HG02623 (cell line): Measurements from ENCODE around the gene KCNK10.

Source experiments
- ATAC-seq: cut with Tn5 transposase; IDR thresholded peaks from one replicate; pipeline ENCODE4 v1.9.1; 2021; ENCODE audit warnings: moderate library complexity; ENCODE audit not compliant: unreplicated experiment

Gene KCNK10

DNA sequence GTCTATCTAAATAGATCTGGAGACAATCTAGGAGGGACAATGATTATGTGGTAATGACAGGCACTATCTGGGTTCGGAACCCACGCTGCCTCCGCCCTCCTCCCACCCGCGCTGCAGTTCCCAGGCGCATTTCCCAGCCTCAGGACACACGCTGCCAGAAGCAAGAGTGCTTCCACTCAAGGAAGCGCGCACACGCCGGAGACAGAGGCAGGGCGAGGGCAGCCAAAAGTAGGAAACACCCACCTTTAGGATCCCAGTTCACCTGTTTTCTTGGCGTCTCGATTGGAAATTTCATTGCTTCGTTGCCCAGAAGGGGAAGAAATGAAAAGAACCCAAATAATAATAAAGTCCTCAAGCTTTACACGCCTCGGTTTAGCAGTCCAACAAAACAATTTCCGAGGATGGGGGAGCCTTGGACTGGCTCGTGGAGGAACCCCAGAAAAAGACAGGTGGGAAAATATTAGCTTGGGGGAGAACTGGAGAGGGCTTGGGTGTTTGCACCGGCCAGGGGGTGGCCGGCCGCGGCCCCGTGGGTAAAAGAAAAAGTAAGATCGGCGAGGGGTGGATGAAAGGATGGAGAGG, 474 bp downstream of the KCNK10 start:
- no peak for ATAC-seq

DNA sequence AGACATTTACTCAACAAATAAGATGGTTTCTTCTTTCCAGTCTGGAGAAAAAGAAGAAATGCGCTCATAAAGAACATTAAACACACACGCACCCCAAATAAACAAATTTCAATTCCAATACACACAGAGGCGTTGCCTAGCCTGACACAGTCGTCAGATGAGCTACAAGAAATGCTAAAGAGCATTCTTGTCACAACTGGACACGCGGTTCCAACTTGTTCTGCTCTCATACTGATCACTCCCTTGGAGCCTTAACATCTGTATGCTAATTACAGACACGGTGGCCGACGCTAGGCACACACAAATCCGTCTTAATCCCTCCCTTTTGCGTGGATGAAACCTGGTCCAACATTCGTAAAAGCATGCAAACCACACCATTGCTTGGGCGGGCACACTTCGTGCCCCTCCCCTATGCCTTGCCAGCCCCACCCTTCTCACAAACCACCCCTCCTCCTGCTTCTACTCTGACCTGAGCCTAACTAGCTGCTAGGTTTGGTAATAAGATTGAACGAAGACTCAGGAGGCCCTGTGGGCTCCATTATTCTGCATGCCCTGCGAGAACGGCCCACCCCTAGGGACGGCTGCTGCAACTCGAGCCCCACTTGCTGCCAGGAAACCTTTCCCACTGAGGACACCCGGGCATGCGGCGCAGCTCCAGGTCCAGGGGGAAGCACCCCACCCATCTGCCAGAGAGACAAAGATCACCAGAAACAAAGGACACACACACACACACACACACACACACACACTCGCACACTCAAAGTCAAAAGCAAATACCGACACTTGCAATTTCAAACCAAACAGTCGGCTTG, 1.2 kb downstream of the KCNK10 start:
- no peak for ATAC-seq

DNA sequence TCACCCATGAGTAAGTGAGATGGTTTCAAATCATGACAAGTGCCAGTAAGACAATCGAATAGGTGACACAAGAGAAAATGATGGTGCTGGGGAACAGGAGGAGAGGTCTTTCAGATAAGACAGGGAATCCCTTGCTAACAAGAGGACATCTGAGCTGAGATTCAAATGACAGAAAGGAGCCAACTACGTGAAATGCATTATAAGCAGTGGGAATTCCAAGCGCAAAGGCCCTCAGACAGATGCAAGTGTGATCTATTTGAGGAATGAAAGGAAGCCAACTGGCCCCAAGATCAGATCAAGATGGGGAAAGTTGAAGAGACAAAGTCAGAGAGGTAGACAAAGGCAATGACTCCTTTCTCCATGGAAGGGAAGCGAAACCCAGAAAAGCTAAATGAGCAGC, 4.7 kb downstream of the KCNK10 start:
- no peak for ATAC-seq

DNA sequence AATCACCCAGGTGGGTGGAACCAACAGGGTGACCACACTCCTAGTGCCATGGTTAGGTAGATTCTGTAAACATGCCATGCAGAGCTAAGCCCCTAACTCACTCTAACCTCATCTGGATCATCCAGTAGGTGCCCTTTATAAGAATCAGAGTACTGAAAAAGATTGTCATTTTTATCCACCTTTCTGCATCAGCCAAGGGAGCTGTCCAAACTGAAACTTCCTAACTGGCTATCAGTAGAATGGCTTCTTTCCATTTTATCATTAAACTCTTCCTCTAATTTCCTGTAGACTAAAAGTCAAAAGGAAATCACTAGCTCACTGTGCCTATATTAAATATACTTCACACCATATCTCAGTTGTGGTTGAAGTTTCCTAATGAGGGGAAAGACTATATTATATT, 6.5 kb downstream of the KCNK10 start:
- ATAC-seq: no peak

DNA sequence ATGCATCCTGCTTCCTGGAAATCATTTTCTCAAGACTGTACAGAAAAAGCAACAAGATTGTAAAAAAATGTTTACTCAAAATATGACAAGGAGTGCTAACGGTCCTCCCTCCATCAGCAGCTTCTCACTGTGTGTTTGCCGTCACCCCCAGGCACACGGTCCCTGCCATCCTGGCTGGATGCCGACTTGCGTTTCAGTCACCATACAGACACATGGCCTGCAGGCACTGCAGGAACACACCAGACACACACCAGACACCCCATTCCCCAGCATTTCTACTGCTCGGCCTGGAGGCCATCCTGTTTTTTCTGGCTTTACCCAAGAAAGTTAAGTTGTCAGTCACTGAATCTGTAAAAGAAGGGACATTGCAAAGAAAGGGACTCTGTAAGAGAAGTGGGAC, 10.8 kb downstream of the KCNK10 start:
- ATAC-seq: no peak

DNA sequence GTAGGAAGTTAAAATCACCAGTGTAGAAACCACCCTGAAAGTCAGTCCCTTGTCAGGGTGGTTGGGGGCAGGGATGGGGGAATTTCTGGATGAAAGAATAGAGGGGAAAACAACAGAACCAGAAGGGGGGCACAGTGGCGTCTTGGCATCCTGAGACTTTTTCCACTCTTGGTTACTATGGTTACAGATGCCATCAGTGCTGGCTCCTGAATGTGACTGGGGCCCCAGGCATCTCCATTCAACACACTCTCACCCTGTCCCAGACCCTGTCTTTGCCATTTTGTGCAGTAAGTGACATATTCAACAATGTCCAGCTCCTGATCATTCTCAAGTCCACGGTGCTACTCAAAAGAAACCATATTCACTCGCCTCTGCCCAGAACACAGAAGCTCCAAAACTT, 11.3 kb downstream of the KCNK10 start:
- ATAC-seq: no peak

DNA sequence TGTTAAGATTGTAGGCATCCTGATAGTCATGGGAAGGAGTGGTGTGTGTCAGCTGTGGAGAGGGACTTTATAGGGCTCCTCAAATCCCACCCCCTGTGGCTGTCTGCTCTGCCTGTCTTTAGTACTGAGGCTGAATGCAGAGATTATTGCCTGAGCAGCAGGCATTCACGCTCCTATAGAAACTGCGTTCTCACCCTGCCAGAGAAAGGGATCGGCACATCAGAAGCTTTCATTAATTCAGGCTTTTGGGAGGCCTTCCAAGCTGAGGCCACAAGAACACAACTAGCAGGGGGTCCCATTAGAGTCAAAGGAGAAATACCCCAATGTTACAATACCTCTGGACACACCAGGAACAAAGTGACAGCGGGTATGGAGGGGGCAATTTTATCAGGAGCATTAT, 12.6 kb downstream of the KCNK10 start:
- ATAC-seq: no peak

DNA sequence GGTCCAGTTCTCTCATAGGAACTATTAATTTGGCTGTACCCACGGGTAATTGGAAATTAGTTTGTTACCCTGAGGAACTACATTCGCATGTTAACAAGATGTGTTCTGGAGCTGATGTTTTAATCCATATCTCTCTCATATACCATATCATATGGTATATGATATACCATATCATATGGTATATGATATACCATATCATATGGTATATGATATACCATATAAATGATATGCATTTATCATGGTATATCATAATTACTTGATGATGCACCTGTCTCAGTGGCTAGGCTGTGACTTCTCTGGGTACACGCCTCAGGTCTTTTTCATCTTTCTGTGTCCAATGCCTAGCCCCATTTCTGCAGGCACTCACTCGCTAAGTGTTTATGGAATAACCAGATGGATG, 13.0 kb downstream of the KCNK10 start:
- ATAC-seq: no peak

DNA sequence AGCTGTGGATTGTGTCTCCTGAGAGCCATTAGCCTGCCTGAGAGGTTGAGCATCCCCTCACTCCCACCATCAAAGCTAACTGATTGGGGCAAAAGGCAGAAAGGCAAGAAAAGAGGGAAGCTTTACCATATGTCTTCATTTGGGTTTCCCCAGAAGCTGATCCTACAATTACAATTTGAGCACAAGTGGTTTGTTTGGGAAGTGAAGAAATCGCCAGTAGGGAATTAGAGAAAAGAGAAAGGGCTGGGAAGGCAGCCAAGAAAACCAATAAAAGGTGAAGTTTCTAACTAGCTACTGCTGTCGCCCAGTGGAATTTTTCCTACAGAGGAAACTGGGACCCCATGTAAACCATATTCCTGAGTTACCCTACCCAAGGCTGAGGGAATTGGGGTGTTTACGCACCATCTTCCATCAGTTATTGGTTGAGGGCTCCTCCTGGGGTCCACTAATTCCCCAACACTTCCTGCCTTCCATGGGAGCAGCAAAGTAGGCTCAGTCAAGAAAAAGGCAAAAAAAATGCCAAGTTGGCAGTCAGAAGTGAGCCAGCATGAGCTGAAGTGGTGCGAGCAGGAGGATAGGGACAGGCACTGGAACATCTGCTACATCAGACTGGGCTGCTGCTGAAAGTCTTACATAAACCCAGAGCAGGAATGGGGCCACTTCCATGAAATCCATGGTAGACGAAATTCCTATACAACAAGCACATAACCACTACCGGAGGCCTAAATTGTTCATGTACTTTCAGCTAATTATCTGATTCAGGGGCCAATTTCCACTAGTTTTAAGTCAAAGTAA, 17.3 kb downstream of the KCNK10 start:
- ATAC-seq: no peak

DNA sequence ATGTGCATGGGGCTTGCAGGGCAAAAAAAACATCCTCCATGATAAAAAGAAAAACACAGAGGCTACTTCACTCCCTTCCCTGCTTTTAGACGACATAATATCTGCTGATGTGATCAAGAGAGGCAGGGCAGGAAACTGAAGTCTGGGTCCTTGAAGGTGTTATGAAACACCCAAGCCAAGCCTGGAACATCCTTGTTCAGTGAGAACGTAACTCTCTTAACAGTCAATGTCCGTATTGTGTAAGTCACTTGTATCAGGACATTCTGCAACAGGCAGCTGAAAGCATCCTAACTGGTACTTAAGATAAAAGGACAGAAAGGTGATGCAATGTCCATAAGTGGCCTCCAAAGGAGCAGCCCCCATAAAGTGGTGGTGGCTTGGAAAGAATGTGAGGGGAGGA, 20.0 kb downstream of the KCNK10 start:
- no peak for ATAC-seq

DNA sequence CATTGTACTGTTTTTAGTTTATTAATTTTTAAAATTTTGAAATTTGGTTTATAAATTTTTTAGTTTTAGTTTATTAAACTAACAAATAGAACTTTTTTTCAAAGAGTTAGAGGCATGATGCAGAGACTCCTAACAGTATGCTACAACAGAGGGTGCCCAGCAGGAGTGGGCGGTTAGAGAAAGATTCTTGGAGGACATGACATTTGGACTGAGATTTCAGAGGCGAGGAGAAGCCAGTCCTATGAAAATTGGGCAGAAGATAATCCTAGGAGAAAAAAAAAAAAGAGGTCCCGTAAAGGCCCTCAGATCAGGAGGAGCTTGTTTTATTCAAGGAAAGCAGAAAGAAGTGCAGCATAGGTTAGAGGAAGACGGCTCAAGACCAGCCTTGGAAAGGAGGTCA, 21.7 kb downstream of the KCNK10 start:
- ATAC-seq: no peak

DNA sequence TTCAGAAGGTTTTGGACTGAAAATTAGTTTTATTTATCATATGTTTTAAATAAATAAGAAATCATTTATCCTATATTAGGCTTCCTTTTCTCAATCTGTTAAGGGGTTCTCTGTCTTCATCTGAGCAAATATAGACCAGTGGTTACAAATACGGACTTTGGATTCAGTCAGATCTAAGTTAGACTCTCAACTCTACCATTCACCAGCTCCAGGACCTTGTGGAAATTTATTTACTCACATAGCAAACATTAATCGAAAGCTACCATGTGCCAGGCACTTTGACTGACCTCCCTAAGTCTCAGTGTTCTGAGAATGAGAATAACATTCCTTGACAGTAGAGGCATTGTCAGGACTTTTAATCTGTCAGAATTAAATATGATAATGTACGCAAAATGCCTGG, 22.3 kb downstream of the KCNK10 start:
- ATAC-seq: no peak

DNA sequence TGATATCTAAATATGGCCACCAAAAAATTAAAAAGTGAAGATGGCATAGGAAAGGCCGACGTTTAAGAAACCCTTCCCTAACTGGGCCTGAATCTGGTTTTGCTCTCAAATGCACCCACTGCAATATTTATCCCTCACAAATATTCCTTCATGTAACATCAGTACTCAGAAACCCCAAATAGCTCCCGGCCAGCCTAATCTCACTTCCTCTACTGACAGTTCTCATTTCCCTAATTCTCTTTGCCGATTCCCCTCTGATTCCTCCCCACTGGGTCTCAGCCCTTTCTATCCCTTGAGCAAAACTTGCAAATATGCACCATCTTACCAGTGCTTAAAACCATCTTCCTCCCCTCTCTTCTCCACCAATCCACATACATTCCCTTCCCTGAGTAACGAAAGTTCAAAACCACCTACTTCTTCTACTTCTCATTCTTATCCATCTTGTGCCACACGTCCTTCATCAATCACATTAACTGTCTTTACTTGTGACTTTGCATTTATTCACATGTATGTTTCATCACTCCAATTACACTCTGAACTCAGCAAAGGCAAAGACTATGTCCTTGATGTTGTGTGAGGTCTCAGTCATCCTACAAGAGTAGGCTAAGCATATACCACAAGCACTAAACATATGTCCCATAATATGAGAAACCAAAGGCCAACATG, 23.1 kb downstream of the KCNK10 start:
- ATAC-seq: no peak

DNA sequence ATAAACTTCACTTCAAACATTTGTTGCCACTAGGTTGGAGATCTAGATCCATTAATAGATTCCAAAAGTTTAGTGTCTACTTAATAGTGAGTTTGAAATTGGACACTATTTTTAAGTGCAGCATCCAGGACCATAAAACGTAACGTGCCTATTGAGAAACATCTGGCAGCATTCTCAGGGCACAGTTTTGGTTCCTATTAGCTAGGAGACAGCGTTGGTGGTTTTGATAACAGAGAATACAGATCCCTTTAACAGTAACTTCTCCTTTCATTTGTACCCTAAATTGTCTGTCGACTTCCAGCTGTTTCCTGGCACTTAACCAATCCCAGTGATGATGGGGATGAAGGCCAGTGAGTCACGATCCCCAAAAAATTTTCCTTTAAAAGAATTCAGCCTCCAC, 25.8 kb downstream of the KCNK10 start:
- ATAC-seq: no peak

DNA sequence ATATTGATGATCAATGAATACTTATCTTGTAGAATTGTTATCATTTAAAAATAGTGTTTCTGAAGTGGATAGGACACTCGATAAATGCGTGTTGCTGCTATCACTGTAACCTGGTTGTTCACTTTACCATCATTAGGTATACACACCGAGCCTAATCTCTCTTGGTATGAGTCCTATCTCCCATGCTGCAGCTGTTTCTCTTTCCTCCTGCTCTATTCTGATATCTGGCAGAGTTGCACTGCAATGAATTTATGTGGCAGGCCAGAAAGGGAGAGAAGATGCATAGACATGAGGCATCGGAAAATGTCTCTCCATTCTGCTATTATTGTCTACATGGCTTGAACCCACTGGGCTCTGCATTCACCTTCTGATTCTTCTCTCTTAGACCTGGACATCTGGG, 26.7 kb downstream of the KCNK10 start:
- ATAC-seq: no peak

DNA sequence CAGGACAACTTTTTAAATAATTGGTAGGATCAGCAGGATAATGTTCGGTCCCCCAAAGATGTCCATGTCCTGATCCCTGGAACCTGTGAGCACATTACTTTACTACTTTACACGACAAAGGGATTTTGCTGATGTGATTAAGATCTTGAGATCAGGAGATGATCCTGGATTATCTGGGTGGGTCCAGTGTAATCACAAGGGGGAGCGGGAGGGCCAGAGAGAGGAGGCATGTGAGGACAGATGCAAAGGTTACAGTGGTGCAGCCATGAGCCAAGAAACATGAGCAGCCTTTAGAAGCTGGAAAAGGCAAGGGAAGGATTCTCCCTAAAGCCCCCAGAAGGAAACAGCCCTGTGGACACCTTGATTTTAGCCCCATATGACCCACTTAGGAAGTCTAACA, 33.1 kb downstream of the KCNK10 start:
- ATAC-seq: no peak

DNA sequence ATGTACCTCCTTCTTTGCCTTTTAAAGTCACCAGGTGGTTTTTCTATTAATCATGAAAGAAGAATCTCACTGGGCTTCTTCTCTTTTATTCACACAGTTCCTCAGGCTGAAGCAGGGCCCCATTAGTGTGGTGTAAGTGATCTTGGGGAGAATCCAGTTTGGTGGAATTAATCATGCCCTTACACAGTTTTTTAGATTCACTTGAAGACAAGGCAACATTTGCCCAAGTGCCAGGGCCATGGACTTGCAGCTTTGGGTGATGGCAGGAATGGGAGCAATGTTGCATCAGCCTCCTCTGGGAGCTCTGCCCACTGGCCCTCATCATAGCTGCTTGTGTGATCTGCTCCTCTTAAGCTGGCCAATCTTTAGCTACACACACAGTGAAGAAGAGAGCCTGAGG, 33.8 kb downstream of the KCNK10 start:
- ATAC-seq: no peak

DNA sequence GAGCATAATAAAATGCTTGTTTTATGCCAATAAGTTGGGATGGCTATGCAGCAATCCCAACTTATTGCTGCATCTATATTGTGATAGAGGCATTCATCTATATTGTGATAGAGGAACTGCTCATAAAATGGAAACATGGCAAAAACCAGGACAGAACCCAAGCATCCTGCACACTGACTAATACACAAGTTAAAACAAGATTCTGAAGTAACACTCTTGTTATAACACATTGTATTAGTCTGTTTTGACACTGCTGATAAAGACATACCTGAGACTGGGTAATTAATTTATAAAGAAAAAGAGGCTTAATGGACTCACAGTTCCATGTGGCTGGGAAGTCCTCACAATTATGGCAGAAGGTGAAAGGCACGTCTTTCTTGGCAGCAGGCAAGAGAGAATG, 36.8 kb downstream of the KCNK10 start:
- ATAC-seq: no peak

DNA sequence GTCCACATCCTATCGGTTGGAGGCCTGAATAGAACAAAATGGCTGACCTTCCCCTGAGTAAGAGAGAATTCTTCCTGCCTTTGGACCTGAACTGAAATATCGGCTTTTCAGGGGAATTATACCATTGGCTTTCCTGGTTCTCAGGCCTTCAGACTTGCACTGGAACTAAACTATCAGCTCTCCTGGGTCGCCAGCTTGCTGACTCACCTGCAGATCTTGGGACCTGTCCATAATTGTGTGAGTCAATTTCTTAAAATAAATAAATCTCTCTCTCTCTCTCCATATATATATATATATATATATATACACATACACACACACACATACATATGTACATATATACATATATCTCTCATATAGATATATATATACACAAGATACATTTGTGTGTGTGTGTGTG, 41.6 kb downstream of the KCNK10 start:
- ATAC-seq: no peak

DNA sequence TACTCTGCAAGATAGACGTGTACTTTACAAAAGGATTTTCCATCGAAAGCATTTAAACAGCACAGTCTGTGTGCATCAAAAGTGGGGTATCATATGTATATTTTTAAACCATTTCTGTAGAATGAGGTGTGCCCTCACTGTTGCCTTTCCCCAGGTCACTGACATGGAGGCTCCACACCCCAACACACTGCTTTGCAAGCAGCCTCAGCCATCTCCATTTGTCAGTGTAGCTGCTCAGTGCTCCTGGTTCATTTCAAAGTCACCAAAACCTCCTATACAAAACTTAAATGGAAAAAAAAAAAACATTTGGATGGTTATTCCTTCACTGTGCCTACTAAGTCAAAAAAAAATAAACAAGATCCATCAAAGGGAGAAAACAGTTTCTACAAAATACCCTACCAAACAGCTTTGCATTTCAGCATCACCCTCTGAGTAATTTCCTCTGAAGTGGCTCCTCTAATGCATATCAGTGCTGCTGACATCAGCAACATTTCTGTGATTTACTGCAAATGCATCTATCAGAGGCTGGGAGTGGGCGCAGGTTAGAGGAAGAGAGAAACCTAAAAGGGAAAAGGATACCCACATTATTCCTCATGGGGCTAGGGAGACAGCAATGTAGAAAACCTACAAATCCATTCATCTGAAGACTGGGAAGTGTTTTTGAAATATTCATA, 46.0 kb downstream of the KCNK10 start:
- ATAC-seq: no peak
